GM13976 (cell line): Measurements from ENCODE around the gene IRF7.
A peak's percentile ranks its signal among the peaks of the same experiment; 100 is the strongest.

Source experiments
- DNase-seq: peaks from one replicate; pipeline ENCODE4 v3.0.0; 2012; ENCODE audit warnings: low spot score
- CTCF ChIP-seq: IDR thresholded peaks from 2 replicates; pipeline ENCODE4 v1.5.1; 2012; ENCODE audit warnings: borderline replicate concordance, mild to moderate bottlenecking; ENCODE audit not compliant: insufficient read depth; ENCODE audit errors: extremely low read depth, missing control alignments, control extremely low read depth
- in situ Hi-C: fragments of 300-500 bp; cut with MboI; formaldehyde crosslinking; loops from one replicate; pipeline ENCODE4 v1.12.0; 2022; ENCODE audit warnings: low sequenced_read_pairs, mixed read lengths, inconsistent platforms; ENCODE audit not compliant: unreplicated experiment

The IRF7 gene

GRCh38 chr11:612961-613300 lies 2.8 kb downstream of the IRF7 start:
- no peak for DNase-seq
- TF ChIP-seq CTCF = no peak

GRCh38 chr11:612201-612960 lies 3.4 kb downstream of the IRF7 start:
- in situ Hi-C loops = no loop called here
- DNase-seq = no peak
- TF ChIP-seq CTCF = peak; percentile 17

More at GRCh38 chr11:612961-613300, 2.8 kb downstream of the IRF7 start:
- in situ Hi-C loops = no loop called here

- no peak for DNase-seq
- in situ Hi-C loops = no loop called here
- TF ChIP-seq CTCF = no peak
Observed at GRCh38 chr11:611001-611996, 4.5 kb downstream of the IRF7 start.

- DNase-seq = no peak
- no peak for TF ChIP-seq CTCF
- in situ Hi-C loops = no loop called here
Observed at GRCh38 chr11:610146-610801, 5.5 kb downstream of the IRF7 start.

- in situ Hi-C loops = no loop called here
- TF ChIP-seq CTCF = no peak
- DNase-seq = no peak
Observed at GRCh38 chr11:609341-609811, 6.4 kb downstream of the IRF7 start.

GRCh38 chr11:608791-609251 lies 6.9 kb downstream of the IRF7 start:
- in situ Hi-C loops = no loop called here
- no peak for TF ChIP-seq CTCF
- no peak for DNase-seq
